ENCODE data around the gene TXNRD2. TPM values are rescaled to one million over a fixed set of nuclear protein-coding genes. Genes with fewer than 3 reads are reported as not detected.

TXNRD2 gene
- total and polyA plus RNA-seq, 2 donors (not counting 1 experiment from before 2014, with no cell fraction given), result 24.8 to 36.2 TPM

DNA sequence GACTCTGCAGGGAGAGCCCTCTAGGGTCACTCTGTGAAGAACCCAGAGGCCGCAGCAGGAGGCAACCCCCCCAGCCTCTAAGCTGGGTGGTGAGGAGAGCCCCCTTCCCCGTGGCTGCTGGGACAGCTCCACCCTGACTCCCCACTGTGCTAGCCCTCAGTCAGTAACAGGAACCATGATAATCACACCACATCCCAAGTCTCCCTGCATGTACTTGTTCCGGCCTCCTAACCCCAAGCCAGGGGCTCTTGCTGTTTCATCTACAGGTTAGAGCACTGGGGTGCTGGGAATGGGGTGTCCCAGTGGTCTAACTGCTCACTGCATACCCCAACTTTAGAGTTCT, 48.1 kb upstream of the TXNRD2 start:
- intact Hi-C loops (cut with micrococcal nuclease), result loop anchor here (5.0 kb wide), 1 partner anchor 48 kb away; no protein-coding TSS in a partner anchor
- Histone ChIP-seq H2AFZ (ENCODE audit: insufficient read depth, low read depth, low read length, poor library complexity, severe bottlenecking) (no peak overlapping the region), H3K79me2 (ENCODE audit: control insufficient read depth, insufficient read depth, low read length) (no peaks in the 10 kb centered on the region), H3K4me1 (ENCODE audit: control insufficient read depth in 2 of 2, insufficient read depth in 2 of 2, low read length in 2 of 2) (peaks cover 10 to 13% of the 10 kb centered on the region in 2 donors), H4K20me1 (ENCODE audit: control insufficient read depth, insufficient read depth, low read length, poor library complexity, severe bottlenecking) (no peaks in the 10 kb centered on the region), H3K27me3 (replicated peaks in 1 of 4; ENCODE audit: control extremely low read depth in 1 of 4, control insufficient read depth in 3 of 4, insufficient read depth in 4 of 4, low read length in 3 of 4) (peaks cover 0 to 11% (median 0%) of the 10 kb centered on the region in 4 experiments), H3K9me3 (ENCODE audit: control extremely low read depth in 1 of 3, control insufficient read depth in 2 of 3, insufficient read depth in 1 of 3, low read length in 2 of 3) (peaks cover 0 to 4% (median 0%) of the 10 kb centered on the region in 3 donors), H3K4me2 (replicated peaks; ENCODE audit: low read depth, low read length, poor library complexity, severe bottlenecking) (no peak overlapping the region), H3K27ac (ENCODE audit: low read length in 2 of 2) (no peak overlapping the region), H3K9ac (ENCODE audit: low read length) (no peak overlapping the region), H3K36me3 (replicated peaks in 1 of 2; ENCODE audit: control extremely low read depth in 1 of 2, control insufficient read depth in 1 of 2, extremely low read depth in 1 of 2, insufficient read depth in 2 of 2, low read length in 1 of 2) (no peaks in the 10 kb centered on the region), H3K4me3 (ENCODE audit: control extremely low read depth in 1 of 5, extremely low read depth in 1 of 5, insufficient read depth in 1 of 5, low read depth in 2 of 5, low read length in 4 of 5) (no peak overlapping the region)
- ChIA-PET CTCF (no interaction called here), POLR2A (no interaction called here)
- WGBS (ENCODE audit: insufficient coverage), result 79% methylated on average over 2 of the region's 3 CpGs
- Mint-ChIP-seq H3K27ac (no peak overlapping the region), H3K4me1 (peaks cover 7% of the 10 kb centered on the region), H3K9me3 (ENCODE audit: insufficient read depth) (no peaks in the 10 kb centered on the region), H3K4me3 (no peak overlapping the region), H3K27me3 (no peaks in the 10 kb centered on the region)
- ATAC-seq (ENCODE audit: low read depth), result no peak
- no peak for DNase-seq
- TF ChIP-seq EZH2 (IDR thresholded peaks at IDR 0.05; ENCODE audit: borderline replicate concordance, insufficient read depth, low read depth, low read length, poor library complexity, severe bottlenecking), result no peak
- TF ChIP-seq, protein P1, sequence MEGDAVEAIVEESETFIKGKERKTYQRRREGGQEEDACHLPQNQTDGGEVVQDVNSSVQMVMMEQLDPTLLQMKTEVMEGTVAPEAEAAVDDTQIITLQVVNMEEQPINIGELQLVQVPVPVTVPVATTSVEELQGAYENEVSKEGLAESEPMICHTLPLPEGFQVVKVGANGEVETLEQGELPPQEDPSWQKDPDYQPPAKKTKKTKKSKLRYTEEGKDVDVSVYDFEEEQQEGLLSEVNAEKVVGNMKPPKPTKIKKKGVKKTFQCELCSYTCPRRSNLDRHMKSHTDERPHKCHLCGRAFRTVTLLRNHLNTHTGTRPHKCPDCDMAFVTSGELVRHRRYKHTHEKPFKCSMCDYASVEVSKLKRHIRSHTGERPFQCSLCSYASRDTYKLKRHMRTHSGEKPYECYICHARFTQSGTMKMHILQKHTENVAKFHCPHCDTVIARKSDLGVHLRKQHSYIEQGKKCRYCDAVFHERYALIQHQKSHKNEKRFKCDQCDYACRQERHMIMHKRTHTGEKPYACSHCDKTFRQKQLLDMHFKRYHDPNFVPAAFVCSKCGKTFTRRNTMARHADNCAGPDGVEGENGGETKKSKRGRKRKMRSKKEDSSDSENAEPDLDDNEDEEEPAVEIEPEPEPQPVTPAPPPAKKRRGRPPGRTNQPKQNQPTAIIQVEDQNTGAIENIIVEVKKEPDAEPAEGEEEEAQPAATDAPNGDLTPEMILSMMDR (IDR thresholded peaks at IDR 0.05), result no peak

GRCh38 chr22:19988965-19989724, 47.5 kb upstream of the TXNRD2 start:
- H3K27ac Mint-ChIP-seq, result no peak overlapping the region
- no peaks in the 10 kb centered on the region for H3K79me2 ChIP-seq (ENCODE audit: control insufficient read depth, insufficient read depth, low read length)
- ChIA-PET POLR2A (no interaction called here), CTCF (no interaction called here)
- no peak overlapping the region for H3K4me2 ChIP-seq (replicated peaks; ENCODE audit: low read depth, low read length, poor library complexity, severe bottlenecking)
- H3K36me3 ChIP-seq (replicated peaks in 1 of 2; ENCODE audit: control extremely low read depth in 1 of 2, control insufficient read depth in 1 of 2, extremely low read depth in 1 of 2, insufficient read depth in 2 of 2, low read length in 1 of 2), result no peaks in the 10 kb centered on the region
- H3K27ac ChIP-seq (ENCODE audit: low read length in 2 of 2), result no peak overlapping the region
- intact Hi-C loops (cut with micrococcal nuclease), result loop anchor here (5.0 kb wide), 1 partner anchor 48 kb away; no protein-coding TSS in a partner anchor
- TF ChIP-seq, protein P1 (IDR thresholded peaks at IDR 0.05), result no peak
- TF ChIP-seq EZH2 (IDR thresholded peaks at IDR 0.05; ENCODE audit: borderline replicate concordance, insufficient read depth, low read depth, low read length, poor library complexity, severe bottlenecking), result no peak
- no peak overlapping the region for H3K4me3 ChIP-seq (ENCODE audit: control extremely low read depth in 1 of 5, extremely low read depth in 1 of 5, insufficient read depth in 1 of 5, low read depth in 2 of 5, low read length in 4 of 5)
- H3K4me3 Mint-ChIP-seq, result no peak overlapping the region
- no peaks in the 10 kb centered on the region for H3K27me3 Mint-ChIP-seq
- H3K9ac ChIP-seq (ENCODE audit: low read length), result no peak overlapping the region
- no peaks in the 10 kb centered on the region for H4K20me1 ChIP-seq (ENCODE audit: control insufficient read depth, insufficient read depth, low read length, poor library complexity, severe bottlenecking)
- DNase-seq, result no peak
- peaks cover 10 to 13% of the 10 kb centered on the region in 2 donors for H3K4me1 ChIP-seq (ENCODE audit: control insufficient read depth in 2 of 2, insufficient read depth in 2 of 2, low read length in 2 of 2)
- H3K9me3 Mint-ChIP-seq (ENCODE audit: insufficient read depth), result no peaks in the 10 kb centered on the region
- no peak for ATAC-seq (ENCODE audit: low read depth)
- no peak overlapping the region for H2AFZ ChIP-seq (ENCODE audit: insufficient read depth, low read depth, low read length, poor library complexity, severe bottlenecking)
- H3K9me3 ChIP-seq (ENCODE audit: control extremely low read depth in 1 of 3, control insufficient read depth in 2 of 3, insufficient read depth in 1 of 3, low read length in 2 of 3), result peaks cover 0 to 4% (median 0%) of the 10 kb centered on the region in 3 donors
- peaks cover 7% of the 10 kb centered on the region for H3K4me1 Mint-ChIP-seq
- 93% methylated on average over 15 of the region's 18 CpGs for WGBS (ENCODE audit: insufficient coverage)
- H3K27me3 ChIP-seq (replicated peaks in 1 of 4; ENCODE audit: control extremely low read depth in 1 of 4, control insufficient read depth in 3 of 4, insufficient read depth in 4 of 4, low read length in 3 of 4), result peaks cover 0 to 11% (median 0%) of the 10 kb centered on the region in 4 experiments
